Activated CD4-positive, CD25-positive, alpha-beta regulatory T cell treated with anti-CD3 and anti-CD28 coated beads, Interleukin-2, amount 50 U/mL, for 16 hours (primary cell): ENCODE results near the gene HSH2D.
"Not testable (repeated sequence)": the region's sequence is repeated elsewhere in the genome, so short reads cannot be mapped to it uniquely, and the experiment has no call there.

Experiments used
- DNase-seq: peaks from one replicate; pipeline ENCODE4 v3.0.0-alpha.2; 2020; ENCODE audit warnings: low read depth, low spot score

Gene HSH2D

GRCh38 chr19:16155128-16155527 lies 11.6 kb downstream of the HSH2D start:
- no peak for DNase-seq

- DNase-seq: no peak
Observed at GRCh38 chr19:16156904-16157303, 13.4 kb downstream of the HSH2D start.

GRCh38 chr19:16157601-16158000 lies 14.1 kb downstream of the HSH2D start:
- no peak for DNase-seq

GRCh38 chr19:16159655-16160054 lies 16.2 kb downstream of the HSH2D start:
- DNase-seq: no peak

GRCh38 chr19:16160445-16160942 lies 17.0 kb downstream of the HSH2D start:
- no peak for DNase-seq

- DNase-seq: no peak
Observed at GRCh38 chr19:16160943-16161560, 17.6 kb downstream of the HSH2D start.

GRCh38 chr19:16161840-16162239 lies 18.4 kb downstream of the HSH2D start:
- no peak for DNase-seq

GRCh38 chr19:16164222-16164890 lies 20.9 kb downstream of the HSH2D start:
- DNase-seq: no peak

GRCh38 chr19:16166417-16166816 lies 22.9 kb downstream of the HSH2D start:
- DNase-seq: no peak

- no peak for DNase-seq
Observed at GRCh38 chr19:16167055-16167454, 23.6 kb downstream of the HSH2D start.

- DNase-seq: no peak
Observed at GRCh38 chr19:16168465-16169081, 25.1 kb downstream of the HSH2D start.

GRCh38 chr19:16170134-16170533 lies 26.6 kb downstream of the HSH2D start:
- no peak for DNase-seq

- DNase-seq: no peak
Observed at GRCh38 chr19:16175954-16176353, 32.5 kb downstream of the HSH2D start.

- not testable (repeated sequence) for DNase-seq
Observed at GRCh38 chr19:16178866-16179265, 35.4 kb downstream of the HSH2D start.

- DNase-seq: no peak
Observed at GRCh38 chr19:16180611-16181010, 37.1 kb downstream of the HSH2D start.

GRCh38 chr19:16184665-16185122 lies 41.2 kb downstream of the HSH2D start:
- no peak for DNase-seq

- peak; percentile 98 for DNase-seq
Observed at GRCh38 chr19:16185123-16185767, 41.8 kb downstream of the HSH2D start, which contains the start of gene FAM32A. Gene FAM32A, plus strand, starts transcription at chr19:16185410. Its CDS starts 33 bp downstream, at chr19:16185443.

GRCh38 chr19:16185768-16186123 lies 42.3 kb downstream of the HSH2D start:
- DNase-seq: no peak

GRCh38 chr19:16188521-16188920 lies 45.0 kb downstream of the HSH2D start:
- DNase-seq: no peak

GRCh38 chr19:16190198-16190597 lies 46.7 kb downstream of the HSH2D start:
- DNase-seq: no peak

- DNase-seq: no peak
Observed at GRCh38 chr19:16190736-16191135, 47.3 kb downstream of the HSH2D start.

GRCh38 chr19:16191216-16191908 lies 47.9 kb downstream of the HSH2D start:
- no peak for DNase-seq
